GM23338 (cell line): ENCODE data around the gene EPHX1. TPM values are rescaled to one million over a fixed set of nuclear protein-coding genes. Genes with fewer than 3 reads are reported as not detected.

Source experiments
- ATAC-seq: fragments of 200-7000 bp; cut with Tn5 transposase; 3 replicates; pipeline ENCODE4 v1.9.1; 2020
- DNase-seq: peaks from one replicate; pipeline ENCODE4 v3.0.0-alpha.2; 2015; ENCODE audit warnings: low spot score
- H2AFZ ChIP-seq: fragments of 200-600 bp; sonication (generic); 2 replicates; pipeline ENCODE4 v1.8.0; 2016; ENCODE audit warnings: antibody characterized with exemption, mild to moderate bottlenecking, moderate library complexity
- H3F3A ChIP-seq: fragments of 200-600 bp; sonication (generic); replicated peaks from 2 replicates; pipeline ENCODE4 v1.8.0; 2017; ENCODE audit warnings: antibody characterized with exemption, mixed run types, low read depth
- H3K27ac ChIP-seq: fragments of 200-600 bp; sonication (generic); 2 replicates; pipeline ENCODE4 v1.6.1; 2016; ENCODE audit warnings: low read depth
- H3K27me3 ChIP-seq: fragments of 200-600 bp; sonication (generic); 2 replicates; pipeline ENCODE4 v1.8.0; 2016; ENCODE audit warnings: mild to moderate bottlenecking, mixed run types, moderate library complexity; ENCODE audit not compliant: insufficient read depth
- H3K36me3 ChIP-seq: fragments of 200-600 bp; sonication (generic); 2 replicates; pipeline ENCODE4 v1.8.0; 2016; ENCODE audit warnings: mild to moderate bottlenecking; ENCODE audit not compliant: insufficient read depth
- H3K4me1 ChIP-seq: fragments of 200-600 bp; sonication (generic); 2 replicates; pipeline ENCODE4 v1.8.0; 2016; ENCODE audit warnings: mild to moderate bottlenecking, moderate library complexity; ENCODE audit not compliant: insufficient read depth
- H3K4me2 ChIP-seq: fragments of 200-600 bp; sonication (generic); 2 replicates; pipeline ENCODE4 v1.7.1; 2017; ENCODE audit warnings: mixed run types
- H3K4me3 ChIP-seq: fragments of 200-600 bp; sonication (generic); 2 replicates; pipeline ENCODE4 v1.6.1; 2016; ENCODE audit warnings: mixed run types
- H3K79me2 ChIP-seq: fragments of 200-600 bp; sonication (generic); replicated peaks from 2 replicates; pipeline ENCODE4 v1.8.0; 2017; ENCODE audit warnings: mild to moderate bottlenecking; ENCODE audit not compliant: insufficient read depth
- H3K9me2 ChIP-seq: fragments of 200-600 bp; sonication (generic); 2 replicates; pipeline ENCODE4 v1.8.0; 2017; ENCODE audit not compliant: insufficient read depth
- H4K20me1 ChIP-seq: fragments of 200-600 bp; sonication (generic); replicated peaks from 2 replicates; pipeline ENCODE4 v1.8.0; 2017; ENCODE audit warnings: mild to moderate bottlenecking; ENCODE audit not compliant: insufficient read depth
- H3K27ac Mint-ChIP-seq: 2 replicates; pipeline ENCODE4 v1.8.0; 2020; ENCODE audit warnings: inconsistent platforms, mild to moderate bottlenecking, moderate library complexity, mixed read lengths
- H3K27me3 Mint-ChIP-seq: 3 replicates; pipeline ENCODE4 v1.8.0; 2022; ENCODE audit warnings: low read depth, mild to moderate bottlenecking, moderate library complexity, mixed read lengths, inconsistent platforms; ENCODE audit not compliant: insufficient read depth, poor library complexity
- H3K36me3 Mint-ChIP-seq: 3 replicates; pipeline ENCODE4 v1.8.0; 2021; ENCODE audit warnings: low read depth, mild to moderate bottlenecking, inconsistent platforms, moderate library complexity, mixed read lengths
- H3K4me1 Mint-ChIP-seq: 3 replicates; pipeline ENCODE4 v1.8.0; 2020; ENCODE audit warnings: mild to moderate bottlenecking, inconsistent platforms, mixed read lengths
- H3K4me3 Mint-ChIP-seq: 3 replicates; pipeline ENCODE4 v1.8.0; 2021; ENCODE audit warnings: moderate library complexity, mild to moderate bottlenecking, inconsistent platforms, mixed read lengths
- H3K9me3 Mint-ChIP-seq: 3 replicates; pipeline ENCODE4 v1.8.0; 2020; ENCODE audit warnings: moderate library complexity, mild to moderate bottlenecking, inconsistent platforms, mixed read lengths
- CREB1 ChIP-seq: fragments of 250-450 bp; sonication (Bioruptor Pico); IDR thresholded peaks from 2 replicates; pipeline ENCODE4 v1.5.0; 2020; ENCODE audit warnings: low read depth, mild to moderate bottlenecking, moderate library complexity
- EZH2 ChIP-seq: fragments of 200-600 bp; sonication (generic); IDR thresholded peaks from one replicate; pipeline ENCODE4 v1.8.0; 2017; ENCODE audit warnings: antibody characterized with exemption, mild to moderate bottlenecking, low read depth; ENCODE audit not compliant: unreplicated experiment
- EZH2phosphoT487 ChIP-seq: fragments of 200-600 bp; sonication (generic); IDR thresholded peaks from one replicate; pipeline ENCODE4 v1.8.1; 2018; ENCODE audit warnings: antibody characterized with exemption; ENCODE audit not compliant: unreplicated experiment
- JUNB ChIP-seq: IDR thresholded peaks from one replicate; pipeline ENCODE4 v1.6.1; 2016; ENCODE audit warnings: antibody characterized with exemption; ENCODE audit not compliant: unreplicated experiment
- NANOG ChIP-seq: IDR thresholded peaks from 2 replicates; pipeline ENCODE4 v1.6.1; 2016; ENCODE audit warnings: antibody characterized with exemption, borderline replicate concordance
- STAT1 ChIP-seq: IDR thresholded peaks from one replicate; pipeline ENCODE4 v1.6.1; 2016; ENCODE audit warnings: antibody characterized with exemption; ENCODE audit not compliant: unreplicated experiment
- ZNF114 ChIP-seq: fragments of 250-450 bp; sonication (Bioruptor Pico); IDR thresholded peaks from 2 replicates; pipeline ENCODE4 v1.5.0; 2020; ENCODE audit warnings: mild to moderate bottlenecking, moderate library complexity
- ZNF331 ChIP-seq: fragments of 250-450 bp; sonication (Bioruptor Pico); IDR thresholded peaks from 2 replicates; pipeline ENCODE4 v1.5.0; 2020; ENCODE audit warnings: low read depth, mild to moderate bottlenecking, moderate library complexity
- polyA plus RNA-seq: library from polyadenylated mRNA; unstranded; fragments of >200 nt; fragmentation: Nextera tagmentation; extraction: Ambion mirVana; gene quantifications from 2 replicates; pipeline ENCODE4 v1.2.1, GENCODE V29; 2016
- total RNA-seq: library from RNA; depleted of rRNA; stranded (reverse); fragments of >200 nt; shearing (Covaris generic); gene quantifications from 2 replicates; pipeline ENCODE4 v1.2.3, GENCODE V29; 2014
- TF ChIP-seq, protein P1 (sequence below): fragments of 250-450 bp; sonication (Bioruptor Pico); IDR thresholded peaks from 2 replicates; pipeline ENCODE4 v1.5.0; 2020; ENCODE audit warnings: mild to moderate bottlenecking, moderate library complexity
- TF ChIP-seq, protein P2 (sequence below): IDR thresholded peaks from one replicate; pipeline ENCODE4 v1.6.1; 2018; ENCODE audit warnings: antibody characterized with exemption; ENCODE audit not compliant: unreplicated experiment
- TF ChIP-seq, protein P3 (sequence below): IDR thresholded peaks from 2 replicates; pipeline ENCODE4 v1.6.1; 2016; ENCODE audit warnings: antibody characterized with exemption
- TF ChIP-seq, protein P4 (sequence below), 2 experiments: fragments of 200-600 bp in 1 of 2; sonication (generic) in 1 of 2; conservative IDR thresholded peaks; 2 replicates each; pipeline versions ENCODE4 v1.5.1 to v1.6.1; 2016 to 2017; ENCODE audit warnings: antibody characterized with exemption in 2 of 2, low read depth in 2 of 2, mild to moderate bottlenecking in 2 of 2, moderate library complexity in 1 of 2

The EPHX1 gene
- total and polyA plus RNA-seq, 2 experiments from 2014 or later = 15.3 to 46.5 TPM

DNA sequence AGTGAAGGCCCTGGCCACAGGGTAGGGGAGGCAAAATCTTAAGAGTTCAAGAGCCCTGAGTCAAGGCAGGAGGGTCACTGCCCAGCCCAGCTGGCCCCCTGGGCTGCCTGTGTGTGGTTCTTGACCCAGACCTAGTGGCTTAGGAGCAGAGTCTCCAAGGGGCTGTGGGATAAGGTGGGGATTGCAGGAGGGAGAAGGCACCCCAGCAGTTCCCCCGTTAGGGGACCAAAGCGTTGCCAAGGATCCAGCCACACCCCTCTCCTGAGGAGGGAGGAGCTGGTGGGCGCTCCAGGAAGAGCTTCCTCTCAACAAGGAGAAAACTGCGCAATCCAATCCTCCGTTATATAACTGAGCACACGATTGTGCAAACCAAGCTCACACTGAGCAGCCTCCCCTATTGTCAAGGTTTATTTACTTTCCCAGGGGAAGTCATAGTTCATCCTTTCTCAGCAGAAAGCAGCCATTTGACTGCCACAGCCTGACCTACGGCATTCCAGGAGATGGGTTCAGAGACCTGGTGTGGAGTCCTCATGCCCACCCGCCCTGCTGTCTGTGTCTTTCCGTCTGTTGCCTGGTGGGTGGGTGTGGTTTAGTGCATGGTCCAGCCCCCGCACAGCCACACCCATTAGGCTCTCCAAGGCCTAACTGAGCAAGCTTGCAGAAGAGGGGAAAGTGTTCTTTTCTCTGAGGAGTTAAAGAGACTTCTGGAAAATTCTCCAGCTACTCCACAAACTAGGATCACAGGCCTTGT is 3.5 kb downstream of the EPHX1 start:
- Histone ChIP-seq H3K4me1 (peaks cover 60% of the 10 kb centered on the region), H3K27me3 (no peaks in the 10 kb centered on the region), H3K36me3 (no peaks in the 10 kb centered on the region), H3K4me3 (no peak overlapping the region), H3K79me2 (peaks cover 56% of the 10 kb centered on the region), H3K9me2 (no peaks in the 10 kb centered on the region), H3K4me2 (peak overlapping the region; percentile 60), H3K27ac (peak overlapping the region; percentile 55; the same call in 1 of the 2 replicates), H2AFZ (no peak overlapping the region), H4K20me1 (0 out of 2 replicates have a peak, but pooled peaks cover 3% of the 10 kb centered on the region), H3F3A (peaks cover 30% of the 10 kb centered on the region; the same call in 1 of the 2 replicates)
- ATAC-seq = no peak
- Mint-ChIP-seq H3K4me3 (no peak overlapping the region), H3K9me3 (no peaks in the 10 kb centered on the region), H3K27ac (no peak overlapping the region), H3K36me3 (peaks cover 13% of the 10 kb centered on the region), H3K27me3 (peaks cover 17% of the 10 kb centered on the region), H3K4me1 (peaks cover 52% of the 10 kb centered on the region)
- peak; percentile 34 for DNase-seq
- TF ChIP-seq NANOG (no peak), ZNF331 (no peak), STAT1 (no peak), EZH2 (no peak), ZNF114 (CRISPR knock-in tag) (no peak), EZH2phosphoT487 (no peak), CREB1 (no peak), JUNB (no peak)
- TF ChIP-seq, protein P1, sequence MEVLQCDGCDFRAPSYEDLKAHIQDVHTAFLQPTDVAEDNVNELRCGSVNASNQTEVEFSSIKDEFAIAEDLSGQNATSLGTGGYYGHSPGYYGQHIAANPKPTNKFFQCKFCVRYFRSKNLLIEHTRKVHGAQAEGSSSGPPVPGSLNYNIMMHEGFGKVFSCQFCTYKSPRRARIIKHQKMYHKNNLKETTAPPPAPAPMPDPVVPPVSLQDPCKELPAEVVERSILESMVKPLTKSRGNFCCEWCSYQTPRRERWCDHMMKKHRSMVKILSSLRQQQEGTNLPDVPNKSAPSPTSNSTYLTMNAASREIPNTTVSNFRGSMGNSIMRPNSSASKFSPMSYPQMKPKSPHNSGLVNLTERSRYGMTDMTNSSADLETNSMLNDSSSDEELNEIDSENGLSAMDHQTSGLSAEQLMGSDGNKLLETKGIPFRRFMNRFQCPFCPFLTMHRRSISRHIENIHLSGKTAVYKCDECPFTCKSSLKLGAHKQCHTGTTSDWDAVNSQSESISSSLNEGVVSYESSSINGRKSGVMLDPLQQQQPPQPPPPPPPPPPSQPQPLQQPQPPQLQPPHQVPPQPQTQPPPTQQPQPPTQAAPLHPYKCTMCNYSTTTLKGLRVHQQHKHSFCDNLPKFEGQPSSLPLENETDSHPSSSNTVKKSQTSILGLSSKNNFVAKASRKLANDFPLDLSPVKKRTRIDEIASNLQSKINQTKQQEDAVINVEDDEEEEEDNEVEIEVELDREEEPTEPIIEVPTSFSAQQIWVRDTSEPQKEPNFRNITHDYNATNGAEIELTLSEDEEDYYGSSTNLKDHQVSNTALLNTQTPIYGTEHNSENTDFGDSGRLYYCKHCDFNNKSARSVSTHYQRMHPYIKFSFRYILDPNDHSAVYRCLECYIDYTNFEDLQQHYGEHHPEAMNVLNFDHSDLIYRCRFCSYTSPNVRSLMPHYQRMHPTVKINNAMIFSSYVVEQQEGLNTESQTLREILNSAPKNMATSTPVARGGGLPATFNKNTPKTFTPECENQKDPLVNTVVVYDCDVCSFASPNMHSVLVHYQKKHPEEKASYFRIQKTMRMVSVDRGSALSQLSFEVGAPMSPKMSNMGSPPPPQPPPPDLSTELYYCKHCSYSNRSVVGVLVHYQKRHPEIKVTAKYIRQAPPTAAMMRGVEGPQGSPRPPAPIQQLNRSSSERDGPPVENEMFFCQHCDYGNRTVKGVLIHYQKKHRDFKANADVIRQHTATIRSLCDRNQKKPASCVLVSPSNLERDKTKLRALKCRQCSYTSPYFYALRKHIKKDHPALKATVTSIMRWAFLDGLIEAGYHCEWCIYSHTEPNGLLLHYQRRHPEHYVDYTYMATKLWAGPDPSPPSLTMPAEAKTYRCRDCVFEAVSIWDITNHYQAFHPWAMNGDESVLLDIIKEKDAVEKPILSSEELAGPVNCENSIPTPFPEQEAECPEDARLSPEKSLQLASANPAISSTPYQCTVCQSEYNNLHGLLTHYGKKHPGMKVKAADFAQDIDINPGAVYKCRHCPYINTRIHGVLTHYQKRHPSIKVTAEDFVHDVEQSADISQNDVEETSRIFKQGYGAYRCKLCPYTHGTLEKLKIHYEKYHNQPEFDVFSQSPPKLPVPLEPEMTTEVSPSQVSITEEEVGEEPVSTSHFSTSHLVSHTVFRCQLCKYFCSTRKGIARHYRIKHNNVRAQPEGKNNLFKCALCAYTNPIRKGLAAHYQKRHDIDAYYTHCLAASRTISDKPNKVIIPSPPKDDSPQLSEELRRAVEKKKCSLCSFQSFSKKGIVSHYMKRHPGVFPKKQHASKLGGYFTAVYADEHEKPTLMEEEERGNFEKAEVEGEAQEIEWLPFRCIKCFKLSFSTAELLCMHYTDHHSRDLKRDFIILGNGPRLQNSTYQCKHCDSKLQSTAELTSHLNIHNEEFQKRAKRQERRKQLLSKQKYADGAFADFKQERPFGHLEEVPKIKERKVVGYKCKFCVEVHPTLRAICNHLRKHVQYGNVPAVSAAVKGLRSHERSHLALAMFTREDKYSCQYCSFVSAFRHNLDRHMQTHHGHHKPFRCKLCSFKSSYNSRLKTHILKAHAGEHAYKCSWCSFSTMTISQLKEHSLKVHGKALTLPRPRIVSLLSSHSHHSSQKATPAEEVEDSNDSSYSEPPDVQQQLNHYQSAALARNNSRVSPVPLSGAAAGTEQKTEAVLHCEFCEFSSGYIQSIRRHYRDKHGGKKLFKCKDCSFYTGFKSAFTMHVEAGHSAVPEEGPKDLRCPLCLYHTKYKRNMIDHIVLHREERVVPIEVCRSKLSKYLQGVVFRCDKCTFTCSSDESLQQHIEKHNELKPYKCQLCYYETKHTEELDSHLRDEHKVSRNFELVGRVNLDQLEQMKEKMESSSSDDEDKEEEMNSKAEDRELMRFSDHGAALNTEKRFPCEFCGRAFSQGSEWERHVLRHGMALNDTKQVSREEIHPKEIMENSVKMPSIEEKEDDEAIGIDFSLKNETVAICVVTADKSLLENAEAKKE (CRISPR knock-in tag) = no peak
- TF ChIP-seq, protein P2, sequence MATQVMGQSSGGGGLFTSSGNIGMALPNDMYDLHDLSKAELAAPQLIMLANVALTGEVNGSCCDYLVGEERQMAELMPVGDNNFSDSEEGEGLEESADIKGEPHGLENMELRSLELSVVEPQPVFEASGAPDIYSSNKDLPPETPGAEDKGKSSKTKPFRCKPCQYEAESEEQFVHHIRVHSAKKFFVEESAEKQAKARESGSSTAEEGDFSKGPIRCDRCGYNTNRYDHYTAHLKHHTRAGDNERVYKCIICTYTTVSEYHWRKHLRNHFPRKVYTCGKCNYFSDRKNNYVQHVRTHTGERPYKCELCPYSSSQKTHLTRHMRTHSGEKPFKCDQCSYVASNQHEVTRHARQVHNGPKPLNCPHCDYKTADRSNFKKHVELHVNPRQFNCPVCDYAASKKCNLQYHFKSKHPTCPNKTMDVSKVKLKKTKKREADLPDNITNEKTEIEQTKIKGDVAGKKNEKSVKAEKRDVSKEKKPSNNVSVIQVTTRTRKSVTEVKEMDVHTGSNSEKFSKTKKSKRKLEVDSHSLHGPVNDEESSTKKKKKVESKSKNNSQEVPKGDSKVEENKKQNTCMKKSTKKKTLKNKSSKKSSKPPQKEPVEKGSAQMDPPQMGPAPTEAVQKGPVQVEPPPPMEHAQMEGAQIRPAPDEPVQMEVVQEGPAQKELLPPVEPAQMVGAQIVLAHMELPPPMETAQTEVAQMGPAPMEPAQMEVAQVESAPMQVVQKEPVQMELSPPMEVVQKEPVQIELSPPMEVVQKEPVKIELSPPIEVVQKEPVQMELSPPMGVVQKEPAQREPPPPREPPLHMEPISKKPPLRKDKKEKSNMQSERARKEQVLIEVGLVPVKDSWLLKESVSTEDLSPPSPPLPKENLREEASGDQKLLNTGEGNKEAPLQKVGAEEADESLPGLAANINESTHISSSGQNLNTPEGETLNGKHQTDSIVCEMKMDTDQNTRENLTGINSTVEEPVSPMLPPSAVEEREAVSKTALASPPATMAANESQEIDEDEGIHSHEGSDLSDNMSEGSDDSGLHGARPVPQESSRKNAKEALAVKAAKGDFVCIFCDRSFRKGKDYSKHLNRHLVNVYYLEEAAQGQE = no peak
- TF ChIP-seq, protein P3, sequence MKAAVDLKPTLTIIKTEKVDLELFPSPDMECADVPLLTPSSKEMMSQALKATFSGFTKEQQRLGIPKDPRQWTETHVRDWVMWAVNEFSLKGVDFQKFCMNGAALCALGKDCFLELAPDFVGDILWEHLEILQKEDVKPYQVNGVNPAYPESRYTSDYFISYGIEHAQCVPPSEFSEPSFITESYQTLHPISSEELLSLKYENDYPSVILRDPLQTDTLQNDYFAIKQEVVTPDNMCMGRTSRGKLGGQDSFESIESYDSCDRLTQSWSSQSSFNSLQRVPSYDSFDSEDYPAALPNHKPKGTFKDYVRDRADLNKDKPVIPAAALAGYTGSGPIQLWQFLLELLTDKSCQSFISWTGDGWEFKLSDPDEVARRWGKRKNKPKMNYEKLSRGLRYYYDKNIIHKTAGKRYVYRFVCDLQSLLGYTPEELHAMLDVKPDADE = no peak
- TF ChIP-seq, protein P4, sequence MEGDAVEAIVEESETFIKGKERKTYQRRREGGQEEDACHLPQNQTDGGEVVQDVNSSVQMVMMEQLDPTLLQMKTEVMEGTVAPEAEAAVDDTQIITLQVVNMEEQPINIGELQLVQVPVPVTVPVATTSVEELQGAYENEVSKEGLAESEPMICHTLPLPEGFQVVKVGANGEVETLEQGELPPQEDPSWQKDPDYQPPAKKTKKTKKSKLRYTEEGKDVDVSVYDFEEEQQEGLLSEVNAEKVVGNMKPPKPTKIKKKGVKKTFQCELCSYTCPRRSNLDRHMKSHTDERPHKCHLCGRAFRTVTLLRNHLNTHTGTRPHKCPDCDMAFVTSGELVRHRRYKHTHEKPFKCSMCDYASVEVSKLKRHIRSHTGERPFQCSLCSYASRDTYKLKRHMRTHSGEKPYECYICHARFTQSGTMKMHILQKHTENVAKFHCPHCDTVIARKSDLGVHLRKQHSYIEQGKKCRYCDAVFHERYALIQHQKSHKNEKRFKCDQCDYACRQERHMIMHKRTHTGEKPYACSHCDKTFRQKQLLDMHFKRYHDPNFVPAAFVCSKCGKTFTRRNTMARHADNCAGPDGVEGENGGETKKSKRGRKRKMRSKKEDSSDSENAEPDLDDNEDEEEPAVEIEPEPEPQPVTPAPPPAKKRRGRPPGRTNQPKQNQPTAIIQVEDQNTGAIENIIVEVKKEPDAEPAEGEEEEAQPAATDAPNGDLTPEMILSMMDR (conservative IDR thresholded peaks at IDR 0.05; ENCODE audit: low read depth in 2 of 2) = no peak
